GM12878 (cell line): ENCODE measurements around the gene PDLIM3.

Source experiments
- CTCF ChIP-seq, 3 experiments: IDR thresholded peaks in 2 of 3; conservative IDR thresholded peaks in 1 of 3; 2 replicates each; pipeline ENCODE4 v1.5.1; 2011; ENCODE audit warnings: low read depth in 3 of 3, low read length in 3 of 3, mild to moderate bottlenecking in 3 of 3, control low read depth in 2 of 3, moderate library complexity in 2 of 3, inconsistent platforms in 1 of 3, mixed read lengths in 1 of 3; ENCODE audit not compliant: control insufficient read depth in 2 of 3, insufficient read depth in 1 of 3; ENCODE audit errors: extremely low read depth in 1 of 3
- JUND ChIP-seq: IDR thresholded peaks from 2 replicates; pipeline ENCODE4 v1.6.1; 2012; ENCODE audit warnings: low read depth, mild to moderate bottlenecking, low read length, improper control_type of control experiment, moderate library complexity
- NFYB ChIP-seq: IDR thresholded peaks from 2 replicates; pipeline ENCODE4 v1.6.1; 2011; ENCODE audit warnings: low read depth, mild to moderate bottlenecking, low read length, improper control_type of control experiment, moderate library complexity; ENCODE audit not compliant: insufficient read depth
- NR2C1 ChIP-seq: fragments of 450-650 bp; IDR thresholded peaks from 2 replicates; pipeline ENCODE4 v1.6.1; 2017; ENCODE audit warnings: antibody characterized with exemption, mild to moderate bottlenecking, moderate library complexity
- RAD21 ChIP-seq: IDR thresholded peaks from 2 replicates; pipeline ENCODE4 v1.6.1; 2011; ENCODE audit warnings: mild to moderate bottlenecking, low read depth, low read length, moderate library complexity; ENCODE audit not compliant: insufficient read depth
- SIN3A ChIP-seq: IDR thresholded peaks from 2 replicates; pipeline ENCODE4 v1.6.1; 2012; ENCODE audit warnings: low read depth, low read length, improper control_type of control experiment
- TAF1 ChIP-seq: IDR thresholded peaks from 2 replicates; pipeline ENCODE4 v1.6.1; 2011; ENCODE audit warnings: mild to moderate bottlenecking, low read depth, low read length, borderline replicate concordance
- TF ChIP-seq, protein P1 (sequence below): IDR thresholded peaks from 2 replicates; pipeline ENCODE4 v1.6.1; 2012; ENCODE audit warnings: low read length, inconsistent platforms
- TF ChIP-seq, protein P2 (sequence below): IDR thresholded peaks from 2 replicates; pipeline ENCODE4 v1.6.1; 2012; ENCODE audit warnings: mild to moderate bottlenecking, low read depth, low read length

DNA sequence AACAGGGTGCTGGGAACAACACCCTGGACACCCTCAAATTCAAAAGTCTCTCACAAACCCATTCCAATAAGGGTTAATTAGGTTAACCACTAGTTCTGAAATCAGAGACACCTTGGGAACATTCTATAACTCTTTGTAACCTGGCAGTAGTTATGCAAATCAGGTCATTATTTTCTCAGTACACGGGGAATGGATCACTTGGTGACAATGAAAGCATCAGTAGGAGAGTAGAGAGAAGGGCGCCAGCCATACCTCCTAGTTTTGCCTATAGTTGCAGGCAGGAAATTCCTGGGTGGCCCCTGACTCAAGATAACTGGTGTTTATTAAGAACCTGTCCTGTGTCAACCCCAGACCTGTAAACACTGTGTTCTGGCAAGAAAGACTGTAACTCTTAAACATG lies 66.3 kb downstream of the PDLIM3 start:
- no peak for TF ChIP-seq NR2C1
- TF ChIP-seq, protein P1, sequence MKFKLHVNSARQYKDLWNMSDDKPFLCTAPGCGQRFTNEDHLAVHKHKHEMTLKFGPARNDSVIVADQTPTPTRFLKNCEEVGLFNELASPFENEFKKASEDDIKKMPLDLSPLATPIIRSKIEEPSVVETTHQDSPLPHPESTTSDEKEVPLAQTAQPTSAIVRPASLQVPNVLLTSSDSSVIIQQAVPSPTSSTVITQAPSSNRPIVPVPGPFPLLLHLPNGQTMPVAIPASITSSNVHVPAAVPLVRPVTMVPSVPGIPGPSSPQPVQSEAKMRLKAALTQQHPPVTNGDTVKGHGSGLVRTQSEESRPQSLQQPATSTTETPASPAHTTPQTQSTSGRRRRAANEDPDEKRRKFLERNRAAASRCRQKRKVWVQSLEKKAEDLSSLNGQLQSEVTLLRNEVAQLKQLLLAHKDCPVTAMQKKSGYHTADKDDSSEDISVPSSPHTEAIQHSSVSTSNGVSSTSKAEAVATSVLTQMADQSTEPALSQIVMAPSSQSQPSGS, result no peak
- TF ChIP-seq NFYB, result no peak
- TF ChIP-seq CTCF (IDR thresholded peaks at IDR 0.05 in 2 of 3, conservative IDR thresholded peaks at IDR 0.05 in 1 of 3; ENCODE audit: control insufficient read depth in 2 of 3, extremely low read depth in 1 of 3, insufficient read depth in 1 of 3, low read depth in 3 of 3, low read length in 3 of 3), result no peak
- no peak for TF ChIP-seq TAF1
- no peak for TF ChIP-seq JUND
- TF ChIP-seq, protein P2, sequence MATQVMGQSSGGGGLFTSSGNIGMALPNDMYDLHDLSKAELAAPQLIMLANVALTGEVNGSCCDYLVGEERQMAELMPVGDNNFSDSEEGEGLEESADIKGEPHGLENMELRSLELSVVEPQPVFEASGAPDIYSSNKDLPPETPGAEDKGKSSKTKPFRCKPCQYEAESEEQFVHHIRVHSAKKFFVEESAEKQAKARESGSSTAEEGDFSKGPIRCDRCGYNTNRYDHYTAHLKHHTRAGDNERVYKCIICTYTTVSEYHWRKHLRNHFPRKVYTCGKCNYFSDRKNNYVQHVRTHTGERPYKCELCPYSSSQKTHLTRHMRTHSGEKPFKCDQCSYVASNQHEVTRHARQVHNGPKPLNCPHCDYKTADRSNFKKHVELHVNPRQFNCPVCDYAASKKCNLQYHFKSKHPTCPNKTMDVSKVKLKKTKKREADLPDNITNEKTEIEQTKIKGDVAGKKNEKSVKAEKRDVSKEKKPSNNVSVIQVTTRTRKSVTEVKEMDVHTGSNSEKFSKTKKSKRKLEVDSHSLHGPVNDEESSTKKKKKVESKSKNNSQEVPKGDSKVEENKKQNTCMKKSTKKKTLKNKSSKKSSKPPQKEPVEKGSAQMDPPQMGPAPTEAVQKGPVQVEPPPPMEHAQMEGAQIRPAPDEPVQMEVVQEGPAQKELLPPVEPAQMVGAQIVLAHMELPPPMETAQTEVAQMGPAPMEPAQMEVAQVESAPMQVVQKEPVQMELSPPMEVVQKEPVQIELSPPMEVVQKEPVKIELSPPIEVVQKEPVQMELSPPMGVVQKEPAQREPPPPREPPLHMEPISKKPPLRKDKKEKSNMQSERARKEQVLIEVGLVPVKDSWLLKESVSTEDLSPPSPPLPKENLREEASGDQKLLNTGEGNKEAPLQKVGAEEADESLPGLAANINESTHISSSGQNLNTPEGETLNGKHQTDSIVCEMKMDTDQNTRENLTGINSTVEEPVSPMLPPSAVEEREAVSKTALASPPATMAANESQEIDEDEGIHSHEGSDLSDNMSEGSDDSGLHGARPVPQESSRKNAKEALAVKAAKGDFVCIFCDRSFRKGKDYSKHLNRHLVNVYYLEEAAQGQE, result no peak
- TF ChIP-seq RAD21, result no peak
- no peak for TF ChIP-seq SIN3A
